HEK293 (cell line): ENCODE data around the gene PPIL6.

Source experiments
- CTCF ChIP-seq: fragments of 450-650 bp; formaldehyde crosslinking; IDR thresholded peaks from 2 replicates; pipeline ENCODE4 v1.5.1; 2016; ENCODE audit warnings: missing biosample characterization, missing genetic modification characterization
- MZF1 ChIP-seq: fragments of 450-650 bp; formaldehyde crosslinking; IDR thresholded peaks from 2 replicates; pipeline ENCODE4 v1.5.1; 2017; ENCODE audit warnings: missing biosample characterization, missing genetic modification characterization, borderline replicate concordance
- SALL2 ChIP-seq: fragments of 450-650 bp; formaldehyde crosslinking; IDR thresholded peaks from 2 replicates; pipeline ENCODE4 v1.5.0; 2017; ENCODE audit warnings: missing biosample characterization, mild to moderate bottlenecking, missing genetic modification characterization, borderline replicate concordance
- SP7 ChIP-seq: fragments of 450-650 bp; formaldehyde crosslinking; IDR thresholded peaks from 2 replicates; pipeline ENCODE4 v1.5.1; 2016; ENCODE audit warnings: missing biosample characterization, missing genetic modification characterization
- ZBTB20 ChIP-seq: fragments of 450-650 bp; formaldehyde crosslinking; IDR thresholded peaks from 2 replicates; pipeline ENCODE4 v1.5.1; 2016; ENCODE audit warnings: missing biosample characterization, missing genetic modification characterization
- ZBTB21 ChIP-seq: fragments of 450-650 bp; formaldehyde crosslinking; IDR thresholded peaks from 2 replicates; pipeline ENCODE4 v1.5.1; 2017; ENCODE audit warnings: missing biosample characterization, missing genetic modification characterization
- ZBTB44 ChIP-seq: fragments of 450-650 bp; IDR thresholded peaks from 2 replicates; pipeline ENCODE4 v1.5.1; 2018; ENCODE audit warnings: missing biosample characterization, mild to moderate bottlenecking, missing genetic modification characterization
- ZBTB8A ChIP-seq: fragments of 450-650 bp; formaldehyde crosslinking; IDR thresholded peaks from 2 replicates; pipeline ENCODE4 v1.5.1; 2016; ENCODE audit warnings: missing biosample characterization, missing genetic modification characterization
- ZEB2 ChIP-seq: fragments of 450-650 bp; formaldehyde crosslinking; IDR thresholded peaks from 2 replicates; pipeline ENCODE4 v1.5.1; 2016; ENCODE audit warnings: missing biosample characterization, missing genetic modification characterization
- ZFHX2 ChIP-seq: fragments of 450-650 bp; formaldehyde crosslinking; conservative IDR thresholded peaks from 2 replicates; pipeline ENCODE4 v1.5.1; 2016; ENCODE audit warnings: missing biosample characterization, missing genetic modification characterization
- ZFP41 ChIP-seq: fragments of 450-650 bp; formaldehyde crosslinking; IDR thresholded peaks from 2 replicates; pipeline ENCODE4 v1.5.1; 2016; ENCODE audit warnings: missing biosample characterization, missing genetic modification characterization, borderline replicate concordance
- ZNF112 ChIP-seq: fragments of 450-650 bp; formaldehyde crosslinking; IDR thresholded peaks from 2 replicates; pipeline ENCODE4 v1.5.0; 2017; ENCODE audit warnings: missing biosample characterization, missing genetic modification characterization
- ZNF148 ChIP-seq: fragments of 450-650 bp; formaldehyde crosslinking; IDR thresholded peaks from 2 replicates; pipeline ENCODE4 v1.5.0; 2017; ENCODE audit warnings: missing biosample characterization, missing genetic modification characterization, borderline replicate concordance
- ZNF155 ChIP-seq: fragments of 450-650 bp; formaldehyde crosslinking; IDR thresholded peaks from 2 replicates; pipeline ENCODE4 v1.5.1; 2016; ENCODE audit warnings: missing biosample characterization, missing genetic modification characterization
- ZNF174 ChIP-seq: fragments of 450-650 bp; formaldehyde crosslinking; IDR thresholded peaks from 2 replicates; pipeline ENCODE4 v1.5.0; 2017; ENCODE audit warnings: missing biosample characterization, mild to moderate bottlenecking, missing genetic modification characterization
- ZNF19 ChIP-seq: fragments of 450-650 bp; formaldehyde crosslinking; IDR thresholded peaks from 2 replicates; pipeline ENCODE4; 2016; ENCODE audit warnings: missing biosample characterization, missing genetic modification characterization, low read depth
- ZNF202 ChIP-seq: fragments of 450-650 bp; formaldehyde crosslinking; IDR thresholded peaks from 2 replicates; pipeline ENCODE4 v1.5.1; 2016; ENCODE audit warnings: missing biosample characterization, missing genetic modification characterization, borderline replicate concordance
- ZNF221 ChIP-seq: fragments of 450-650 bp; formaldehyde crosslinking; IDR thresholded peaks from 2 replicates; pipeline ENCODE4 v1.5.1; 2017; ENCODE audit warnings: missing biosample characterization, missing genetic modification characterization, borderline replicate concordance
- ZNF280C ChIP-seq: fragments of 450-650 bp; formaldehyde crosslinking; IDR thresholded peaks from 2 replicates; pipeline ENCODE4 v1.5.1; 2016; ENCODE audit warnings: missing biosample characterization, missing genetic modification characterization
- ZNF350 ChIP-seq: fragments of 450-650 bp; formaldehyde crosslinking; IDR thresholded peaks from 2 replicates; pipeline ENCODE4 v1.5.0; 2017; ENCODE audit warnings: missing biosample characterization, mild to moderate bottlenecking, missing genetic modification characterization
- ZNF366 ChIP-seq: fragments of 450-650 bp; formaldehyde crosslinking; conservative IDR thresholded peaks from 2 replicates; pipeline ENCODE4 v1.5.1; 2016; ENCODE audit warnings: missing biosample characterization, missing genetic modification characterization
- ZNF394 ChIP-seq: fragments of 450-650 bp; formaldehyde crosslinking; IDR thresholded peaks from 2 replicates; pipeline ENCODE4 v1.5.1; 2016; ENCODE audit warnings: missing biosample characterization, missing genetic modification characterization, mild to moderate bottlenecking, moderate library complexity, borderline replicate concordance
- ZNF530 ChIP-seq: fragments of 450-650 bp; formaldehyde crosslinking; IDR thresholded peaks from 2 replicates; pipeline ENCODE4 v1.5.1; 2016; ENCODE audit warnings: low read depth, missing biosample characterization, missing genetic modification characterization
- ZNF558 ChIP-seq: fragments of 450-650 bp; formaldehyde crosslinking; IDR thresholded peaks from 2 replicates; pipeline ENCODE4 v1.5.1; 2016; ENCODE audit warnings: missing biosample characterization, missing genetic modification characterization
- ZNF596 ChIP-seq: fragments of 450-650 bp; IDR thresholded peaks from 2 replicates; pipeline ENCODE4 v1.5.0; 2018; ENCODE audit warnings: missing biosample characterization, mild to moderate bottlenecking, missing genetic modification characterization, moderate library complexity
- ZNF610 ChIP-seq: fragments of 450-650 bp; formaldehyde crosslinking; IDR thresholded peaks from 2 replicates; pipeline ENCODE4 v1.5.1; 2016; ENCODE audit warnings: missing biosample characterization, missing genetic modification characterization, borderline replicate concordance
- ZNF639 ChIP-seq: fragments of 450-650 bp; formaldehyde crosslinking; IDR thresholded peaks from 2 replicates; pipeline ENCODE4 v1.5.1; 2016; ENCODE audit warnings: missing biosample characterization, missing genetic modification characterization
- ZNF777 ChIP-seq: fragments of 450-650 bp; formaldehyde crosslinking; IDR thresholded peaks from 2 replicates; pipeline ENCODE4 v1.5.1; 2017; ENCODE audit warnings: missing biosample characterization, missing genetic modification characterization, borderline replicate concordance
- TF ChIP-seq, protein P1 (sequence below): fragments of 450-650 bp; formaldehyde crosslinking; IDR thresholded peaks from 2 replicates; pipeline ENCODE4 v1.5.1; 2017; ENCODE audit warnings: missing biosample characterization, missing genetic modification characterization

PPIL6 gene

GRCh38 chr6:109440331-109441068 lies at the start of gene PPIL6, which contains the start of gene SMPD2 (continued):
- TF ChIP-seq ZBTB21 (tag by site-specific recombination) (no peak), ZNF530 (tag by site-specific recombination) (no peak), ZEB2 (tag by site-specific recombination) (peak; percentile 68; the same call in 1 of the 2 replicates), ZFP41 (no peak), ZBTB8A (tag by site-specific recombination) (peak; percentile 99), ZNF202 (tag by site-specific recombination) (no peak), ZFHX2 (tag by site-specific recombination) (peak; percentile 56), ZNF112 (tag by site-specific recombination) (no peak), ZNF610 (peak; percentile 18; the same call in 1 of the 2 replicates), ZNF221 (no peak), ZNF19 (no peak), ZNF148 (tag by site-specific recombination) (no peak), CTCF (peak; percentile 59; the same call in 1 of the 2 replicates), MZF1 (no peak), ZNF639 (no peak), ZBTB44 (tag by site-specific recombination) (0 out of 2 replicates have a peak, but pooled peaks have one; percentile 60), ZNF366 (tag by site-specific recombination) (no peak), ZBTB20 (tag by site-specific recombination) (peak; percentile 53; the same call in 1 of the 2 replicates), ZNF558 (tag by site-specific recombination) (no peak), ZNF777 (tag by site-specific recombination) (no peak; the same call in 1 of the 2 replicates), SALL2 (no peak), ZNF155 (tag by site-specific recombination) (no peak), ZNF280C (tag by site-specific recombination) (no peak), ZNF350 (tag by site-specific recombination) (no peak; the same call in 1 of the 2 replicates), SP7 (tag by site-specific recombination) (peak; percentile 18; the same call in 1 of the 2 replicates), ZNF596 (tag by site-specific recombination) (no peak), ZNF174 (tag by site-specific recombination) (no peak), ZNF394 (tag by site-specific recombination) (no peak)
- TF ChIP-seq, protein P1, sequence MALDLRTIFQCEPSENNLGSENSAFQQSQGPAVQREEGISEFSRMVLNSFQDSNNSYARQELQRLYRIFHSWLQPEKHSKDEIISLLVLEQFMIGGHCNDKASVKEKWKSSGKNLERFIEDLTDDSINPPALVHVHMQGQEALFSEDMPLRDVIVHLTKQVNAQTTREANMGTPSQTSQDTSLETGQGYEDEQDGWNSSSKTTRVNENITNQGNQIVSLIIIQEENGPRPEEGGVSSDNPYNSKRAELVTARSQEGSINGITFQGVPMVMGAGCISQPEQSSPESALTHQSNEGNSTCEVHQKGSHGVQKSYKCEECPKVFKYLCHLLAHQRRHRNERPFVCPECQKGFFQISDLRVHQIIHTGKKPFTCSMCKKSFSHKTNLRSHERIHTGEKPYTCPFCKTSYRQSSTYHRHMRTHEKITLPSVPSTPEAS (tag by site-specific recombination): no peak
